Tibial nerve (tissue), 3 donors: ENCODE data around the gene OIP5.

Experiments
- POLR2A ChIP-seq, 2 donors: fragments of 450-650 bp; IDR thresholded peaks; one replicate each; pipeline ENCODE4 v1.6.1; 2017; ENCODE audit warnings: antibody characterized with exemption in 2 of 2, mild to moderate bottlenecking in 2 of 2, moderate library complexity in 2 of 2
- TF ChIP-seq, protein P1 (sequence below), 5 experiments: fragments of 200-600 bp in 3 of 5; fragments of 450-650 bp in 2 of 5; sonication (generic) in 3 of 5; IDR thresholded peaks; one replicate each; pipeline ENCODE4 v1.5.1; 2016 to 2019; ENCODE audit warnings: antibody characterized with exemption in 5 of 5, mild to moderate bottlenecking in 3 of 5, moderate library complexity in 2 of 5

- TF ChIP-seq, protein P1, sequence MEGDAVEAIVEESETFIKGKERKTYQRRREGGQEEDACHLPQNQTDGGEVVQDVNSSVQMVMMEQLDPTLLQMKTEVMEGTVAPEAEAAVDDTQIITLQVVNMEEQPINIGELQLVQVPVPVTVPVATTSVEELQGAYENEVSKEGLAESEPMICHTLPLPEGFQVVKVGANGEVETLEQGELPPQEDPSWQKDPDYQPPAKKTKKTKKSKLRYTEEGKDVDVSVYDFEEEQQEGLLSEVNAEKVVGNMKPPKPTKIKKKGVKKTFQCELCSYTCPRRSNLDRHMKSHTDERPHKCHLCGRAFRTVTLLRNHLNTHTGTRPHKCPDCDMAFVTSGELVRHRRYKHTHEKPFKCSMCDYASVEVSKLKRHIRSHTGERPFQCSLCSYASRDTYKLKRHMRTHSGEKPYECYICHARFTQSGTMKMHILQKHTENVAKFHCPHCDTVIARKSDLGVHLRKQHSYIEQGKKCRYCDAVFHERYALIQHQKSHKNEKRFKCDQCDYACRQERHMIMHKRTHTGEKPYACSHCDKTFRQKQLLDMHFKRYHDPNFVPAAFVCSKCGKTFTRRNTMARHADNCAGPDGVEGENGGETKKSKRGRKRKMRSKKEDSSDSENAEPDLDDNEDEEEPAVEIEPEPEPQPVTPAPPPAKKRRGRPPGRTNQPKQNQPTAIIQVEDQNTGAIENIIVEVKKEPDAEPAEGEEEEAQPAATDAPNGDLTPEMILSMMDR (IDR thresholded peaks at IDR 0.05) = no peak
- TF ChIP-seq POLR2A (IDR thresholded peaks at IDR 0.05) = no peak
Measured at GRCh38 chr15:41269887-41270286, 62.5 kb downstream of the OIP5 start.
